Keratinocyte (primary cell): ENCODE measurements around the gene UNC79. TPM values are rescaled to one million over a fixed set of nuclear protein-coding genes. Genes with fewer than 3 reads are reported as not detected.

Source experiments
- DNase-seq: peaks from one replicate; pipeline ENCODE4 v3.0.0-alpha.2; 2011; ENCODE audit warnings: low read depth, missing footprints, low spot score
- FAIRE-seq: peaks from 2 replicates; lab custom pipeline; 2011; peaks lifted over from hg19 to GRCh38; lab: Jason Lieb, UNC
- H2AFZ ChIP-seq: 2 replicates; pipeline ENCODE4 v1.6.0; 2012; ENCODE audit warnings: low read length, control low read depth, inconsistent platforms; ENCODE audit not compliant: control insufficient read depth
- H3K27ac ChIP-seq: 2 replicates; pipeline ENCODE4 v1.5.1; 2011; ENCODE audit warnings: low read length; ENCODE audit not compliant: control insufficient read depth, insufficient read depth
- H3K27me3 ChIP-seq: 3 replicates; pipeline ENCODE4 v1.6.0; 2011; ENCODE audit warnings: low read length; ENCODE audit not compliant: control insufficient read depth, insufficient read depth; ENCODE audit errors: extremely low read depth
- H3K36me3 ChIP-seq, 2 experiments: 2 replicates in 1 of 2; 3 replicates in 1 of 2; pipeline ENCODE4 v1.5.1; 2011; ENCODE audit warnings: low read length in 2 of 2, mild to moderate bottlenecking in 1 of 2; ENCODE audit not compliant: control insufficient read depth in 2 of 2, insufficient read depth in 2 of 2; ENCODE audit errors: extremely low read depth in 1 of 2
- H3K4me1 ChIP-seq: 3 replicates; pipeline ENCODE4 v1.5.1; 2011; ENCODE audit warnings: low read length; ENCODE audit not compliant: control insufficient read depth, insufficient read depth; ENCODE audit errors: extremely low read depth
- H3K4me2 ChIP-seq: 3 replicates; pipeline ENCODE4 v1.6.0; 2011; ENCODE audit warnings: low read depth, low read length; ENCODE audit not compliant: control insufficient read depth, insufficient read depth; ENCODE audit errors: extremely low read depth
- H3K4me3 ChIP-seq, 3 experiments: fragments of 200-600 bp in 1 of 3; sonication (generic) in 1 of 3; 2 replicates in 2 of 3; 3 replicates in 1 of 3; pipeline ENCODE4 v1.5.1; 2011 to 2016; ENCODE audit warnings: low read length in 3 of 3, mild to moderate bottlenecking in 3 of 3, control low read depth in 2 of 3, inconsistent platforms in 1 of 3, low read depth in 1 of 3, mixed read lengths in 1 of 3, mixed run types in 1 of 3, moderate library complexity in 1 of 3; ENCODE audit not compliant: control insufficient read depth in 2 of 3, insufficient read depth in 2 of 3; ENCODE audit errors: extremely low read depth in 1 of 3
- H3K79me2 ChIP-seq: 2 replicates; pipeline ENCODE4 v1.6.0; 2012; ENCODE audit warnings: low read length; ENCODE audit not compliant: control insufficient read depth, insufficient read depth
- H3K9ac ChIP-seq: 3 replicates; pipeline ENCODE4 v1.6.0; 2011; ENCODE audit warnings: low read length; ENCODE audit not compliant: control insufficient read depth, insufficient read depth; ENCODE audit errors: extremely low read depth
- H3K9me1 ChIP-seq: 3 replicates; pipeline ENCODE4 v1.6.0; 2011; ENCODE audit warnings: low read length; ENCODE audit not compliant: control insufficient read depth, insufficient read depth; ENCODE audit errors: extremely low read depth
- H3K9me3 ChIP-seq: 2 replicates; pipeline ENCODE4 v1.5.1; 2012; ENCODE audit warnings: low read depth, low read length; ENCODE audit not compliant: control insufficient read depth
- H4K20me1 ChIP-seq: 3 replicates; pipeline ENCODE4 v1.6.0; 2011; ENCODE audit warnings: low read length; ENCODE audit not compliant: control insufficient read depth, insufficient read depth; ENCODE audit errors: extremely low read depth
- CTCF ChIP-seq, 3 experiments: IDR thresholded peaks in 1 of 3; conservative IDR thresholded peaks in 1 of 3; optimal IDR thresholded peaks in 1 of 3; 2 replicates in 2 of 3; 3 replicates in 1 of 3; pipeline versions ENCODE3 to v1.5.1; 2011; ENCODE audit warnings: low read length in 3 of 3, mild to moderate bottlenecking in 3 of 3, moderate library complexity in 2 of 3, control low read depth in 1 of 3, inconsistent platforms in 1 of 3; ENCODE audit not compliant: insufficient read depth in 2 of 3; ENCODE audit errors: extremely low read depth in 1 of 3
- EZH2 ChIP-seq: IDR thresholded peaks from one replicate; pipeline ENCODE4 v1.6.1; 2012; ENCODE audit warnings: inconsistent platforms, mild to moderate bottlenecking, low read length, moderate library complexity
- dilution Hi-C: fragments of 300-500 bp; cut with MboI; formaldehyde crosslinking; loops from one replicate; pipeline ENCODE4 v1.7.0; 2020; ENCODE audit warnings: low sequenced_read_pairs; ENCODE audit not compliant: extremely low pct_ligation_motif_present
- polyA plus RNA-seq, 5 experiments: library from polyadenylated mRNA; depleted of rRNA in 3 of 5; stranded (reverse) in 3 of 5; stranded (forward) in 1 of 5; unstranded in 1 of 5; fragments of >200 nt; gene quantifications; 1 replicate in 1 of 5; 2 replicates in 3 of 5; 3 replicates in 1 of 5; pipeline versions ENCODE4 v1.2.1 to v1.2.3, GENCODE V29; 2011 to 2012; ENCODE audit warnings: missing spikeins in 2 of 5, low read depth in 1 of 5, low replicate concordance in 1 of 5

Gene UNC79
- polyA plus RNA-seq, 1 donor (not counting 4 experiments of a cell fraction or from before 2014, with no cell fraction given): 0.01 TPM

GRCh38 chr14:93708311-93708734 is 277.6 kb downstream of the UNC79 start:
- no peak overlapping the region for H3K4me3 ChIP-seq
- H3K9ac ChIP-seq: no peak overlapping the region
- no peaks in the 10 kb centered on the region for H3K9me3 ChIP-seq
- no peak for FAIRE-seq
- no peak overlapping the region for H3K27ac ChIP-seq
- no peaks in the 10 kb centered on the region for H3K27me3 ChIP-seq
- H3K9me1 ChIP-seq: no peaks in the 10 kb centered on the region
- H3K4me1 ChIP-seq: no peaks in the 10 kb centered on the region
- no peaks in the 10 kb centered on the region for H3K79me2 ChIP-seq
- TF ChIP-seq EZH2: no peak
- TF ChIP-seq CTCF (optimal IDR thresholded peaks at IDR 0.05 in 1 of 3, IDR thresholded peaks at IDR 0.05 in 1 of 3, conservative IDR thresholded peaks at IDR 0.05 in 1 of 3; ENCODE audit: extremely low read depth in 1 of 3, insufficient read depth in 2 of 3, low read length in 3 of 3): no peak
- no peaks in the 10 kb centered on the region for H3K36me3 ChIP-seq
- no peaks in the 10 kb centered on the region for H4K20me1 ChIP-seq
- no peak overlapping the region for H2AFZ ChIP-seq
- no peak for DNase-seq
- dilution Hi-C loops: no loop called here
- no peak overlapping the region for H3K4me2 ChIP-seq

GRCh38 chr14:93708800-93709199 is 278.1 kb downstream of the UNC79 start:
- Histone ChIP-seq H3K9me3 (no peaks in the 10 kb centered on the region), H3K9ac (no peak overlapping the region), H3K9me1 (no peaks in the 10 kb centered on the region), H4K20me1 (no peaks in the 10 kb centered on the region), H3K79me2 (no peaks in the 10 kb centered on the region), H3K36me3 (no peaks in the 10 kb centered on the region), H3K27ac (no peak overlapping the region), H2AFZ (no peak overlapping the region), H3K4me2 (no peak overlapping the region), H3K4me1 (no peaks in the 10 kb centered on the region), H3K4me3 (no peak overlapping the region), H3K27me3 (no peaks in the 10 kb centered on the region)
- DNase-seq (no peak), FAIRE-seq (no peak)
- dilution Hi-C loops: no loop called here
- no peak for TF ChIP-seq CTCF (optimal IDR thresholded peaks at IDR 0.05 in 1 of 3, IDR thresholded peaks at IDR 0.05 in 1 of 3, conservative IDR thresholded peaks at IDR 0.05 in 1 of 3; ENCODE audit: extremely low read depth in 1 of 3, insufficient read depth in 2 of 3, low read length in 3 of 3)
- TF ChIP-seq EZH2: no peak
